Muscle of back (tissue), 11 donors: ENCODE results near the gene ACO2. TPM values are rescaled to one million over a fixed set of nuclear protein-coding genes. Genes with fewer than 3 reads are reported as not detected.
"Not testable (repeated sequence)": the region's sequence is repeated elsewhere in the genome, so short reads cannot be mapped to it uniquely, and the experiment has no call there.

ENCODE experiments used
- DNase-seq, 3 donors: peaks; one replicate each; pipeline versions ENCODE4 v3.0.0 to v3.0.0-alpha.2; 2013
- polyA plus RNA-seq, 10 donors: library from polyadenylated mRNA; unstranded; fragments of 120-200 nt; gene quantifications; one replicate each; pipeline ENCODE4 v1.2.1, GENCODE V29; 2013; ENCODE audit not compliant: insufficient read length in 10 of 10

ACO2 gene
- polyA plus RNA-seq, 10 donors, result 82.7 to 111 (median 106) TPM

GRCh38 chr22:41564563-41564962, 95.6 kb downstream of the ACO2 start:
- no peak for DNase-seq

- DNase-seq, result peak in 1 of 3 donors; percentile 62
Measured at GRCh38 chr22:41565403-41566054, 96.6 kb downstream of the ACO2 start.

- no peak for DNase-seq
Measured at GRCh38 chr22:41567512-41567768, 98.5 kb downstream of the ACO2 start.

- no peak for DNase-seq
Measured at GRCh38 chr22:41568811-41569210, 99.9 kb downstream of the ACO2 start.

GRCh38 chr22:41570221-41570620, 101.3 kb downstream of the ACO2 start:
- DNase-seq, result no peak

GRCh38 chr22:41571786-41572185, 102.9 kb downstream of the ACO2 start:
- DNase-seq, result no peak

GRCh38 chr22:41572305-41572704, 103.4 kb downstream of the ACO2 start:
- DNase-seq, result not testable (repeated sequence)

GRCh38 chr22:41573677-41574076, 104.8 kb downstream of the ACO2 start:
- no peak for DNase-seq

- DNase-seq, result peak in 2 of 3 donors; percentile 58 to 78
Measured at GRCh38 chr22:41574847-41575381, 106.0 kb downstream of the ACO2 start.

- DNase-seq, result no peak
Measured at GRCh38 chr22:41575533-41575932, 106.6 kb downstream of the ACO2 start.

- peak in 1 of 3 donors; percentile 62 for DNase-seq
Measured at GRCh38 chr22:41576877-41577276, 108.0 kb downstream of the ACO2 start.

- DNase-seq, result no peak
Measured at GRCh38 chr22:41578114-41578513, 109.2 kb downstream of the ACO2 start.

Other genes with a start within 250 kb of the ACO2 start
- gene CHADL, start 228.2 kb upstream of the ACO2 start, polyA plus RNA-seq, result 1 to 10 TPM; 3.0 to 4.3 (median 3.6) TPM
- gene RANGAP1, start 182.9 kb upstream of the ACO2 start, polyA plus RNA-seq, result 10 to 100 TPM; 23.1 to 35.8 (median 27.5) TPM
- gene ZC3H7B, start 167.6 kb upstream of the ACO2 start, polyA plus RNA-seq, result 10 to 100 TPM; 33.7 to 52.2 (median 38.5) TPM
- 10 to 100 TPM in 7 of 10 donors, 1 to 10 TPM in 3; 7.9 to 11.7 (median 10.7) TPM for gene TEF, start 87.2 kb upstream of the ACO2 start, polyA plus RNA-seq
- gene TOB2, start 22.3 kb upstream of the ACO2 start, polyA plus RNA-seq, result 10 to 100 TPM; 29.5 to 42.7 (median 36.1) TPM
- 10 to 100 TPM; 29.1 to 45.8 (median 38.8) TPM for gene PHF5A, start 425 bp upstream of the ACO2 start, polyA plus RNA-seq
- 10 to 100 TPM; 16.1 to 27.5 (median 22.1) TPM for gene POLR3H, start 75.4 kb downstream of the ACO2 start, polyA plus RNA-seq
- 1 to 10 TPM; 2.4 to 5.8 (median 4.2) TPM for gene CSDC2, start 91.9 kb downstream of the ACO2 start, polyA plus RNA-seq
- gene PMM1, start 120.7 kb downstream of the ACO2 start, polyA plus RNA-seq, result 10 to 100 TPM; 19.5 to 28.8 (median 23.6) TPM
- 10 to 100 TPM; 16.4 to 29.0 (median 20.6) TPM for gene DESI1, start 151.9 kb downstream of the ACO2 start, polyA plus RNA-seq
- gene XRCC6, start 152.2 kb downstream of the ACO2 start, polyA plus RNA-seq, result 100 to 1,000 TPM; 193 to 254 (median 220) TPM
- gene SNU13, start 219.8 kb downstream of the ACO2 start, polyA plus RNA-seq, result 100 to 1,000 TPM in 8 of 10 donors, 10 to 100 TPM in 2; 93.9 to 128 (median 111) TPM
- gene MEI1, start 230.4 kb downstream of the ACO2 start, polyA plus RNA-seq, result 1 to 10 TPM in 7 of 10 donors, under 1 TPM in 3; 0.54 to 3.1 (median 1.3) TPM